Measurements from ENCODE around the gene PTPRH.

GRCh38 chr19:55176076-55176475 lies 33.2 kb downstream of the PTPRH start:
- TF ChIP-seq CTCF (IDR thresholded peaks at IDR 0.05; ENCODE audit: insufficient read depth, low read depth, low read length) (no peak), EZH2 (IDR thresholded peaks at IDR 0.05; ENCODE audit: insufficient read depth, low read length) (no peak)

All from astrocyte (in vitro differentiated cells and primary cell).